Measurements from ENCODE around the gene STAT5B. TPM values are rescaled to one million over a fixed set of nuclear protein-coding genes. Genes with fewer than 3 reads are reported as not detected.

STAT5B gene
- total RNA-seq, 1 donor from 2014 or later, result 23.1 TPM

- Histone ChIP-seq H3K27ac (ENCODE audit: low read depth, low read length) (peak overlapping the region; percentile 71), H3K9me3 (ENCODE audit: insufficient read depth, low read depth, low read length) (no peaks in the 10 kb centered on the region), H4K20me1 (ENCODE audit: insufficient read depth, low read length) (peaks cover 51% of the 10 kb centered on the region), H3K4me3 (ENCODE audit: insufficient read depth, low read depth, low read length) (peak overlapping the region; percentile 96), H3K36me3 (ENCODE audit: insufficient read depth, low read length) (peaks cover 3% of the 10 kb centered on the region), H2AFZ (ENCODE audit: low read depth, low read length) (peak overlapping the region; percentile 61), H3K4me2 (ENCODE audit: low read length) (peak overlapping the region; percentile 95), H3K79me2 (ENCODE audit: insufficient read depth, low read length) (peaks cover 56% of the 10 kb centered on the region), H3K4me1 (ENCODE audit: insufficient read depth, low read length) (peaks cover 16% of the 10 kb centered on the region), H3K27me3 (ENCODE audit: insufficient read depth, low read length) (no peaks in the 10 kb centered on the region), H3K9ac (ENCODE audit: low read length) (peak overlapping the region; percentile 99)
- Mint-ChIP-seq H3K4me3 (ENCODE audit: unreplicated experiment) (peak overlapping the region; percentile 94), H3K4me1 (ENCODE audit: low read depth, unreplicated experiment) (peaks cover 6% of the 10 kb centered on the region), H3K27me3 (ENCODE audit: low read depth, unreplicated experiment) (no peaks in the 10 kb centered on the region), H3K9me3 (ENCODE audit: unreplicated experiment) (no peaks in the 10 kb centered on the region), H3K27ac (ENCODE audit: unreplicated experiment) (peak overlapping the region; percentile 87), H3K36me3 (ENCODE audit: low read depth, unreplicated experiment) (peaks cover 5% of the 10 kb centered on the region)
- TF ChIP-seq CTCF (IDR thresholded peaks at IDR 0.05; ENCODE audit: insufficient read depth, low read depth, low read length) (no peak), EZH2 (IDR thresholded peaks at IDR 0.05; ENCODE audit: insufficient read depth, low read length) (no peak)
- FAIRE-seq (peak; percentile 60), DNase-seq (ENCODE audit: low read depth) (peak; percentile 25)
Observed at GRCh38 chr17:42153919-42154742, 122.1 kb downstream of the STAT5B start.

Other genes starting within 250 kb of the STAT5B start
- gene C17orf113, start 225.8 kb downstream of the STAT5B start, total RNA-seq, result 0.19 and 0.23 TPM in 2 replicates
- 0.36 and 0.39 TPM in 2 replicates for gene ZNF385C, start 177.9 kb downstream of the STAT5B start, total RNA-seq
- 5.4 and 5.5 TPM in 2 replicates for gene DHX58, start 163.7 kb downstream of the STAT5B start, total RNA-seq
- gene KAT2A, start 155.0 kb downstream of the STAT5B start, total RNA-seq, result 23.6 and 25.5 TPM in 2 replicates
- gene HSPB9, start 153.6 kb downstream of the STAT5B start, total RNA-seq, result not detected in 2 replicates
- 201 and 209 TPM in 2 replicates for gene RAB5C, start 121.4 kb downstream of the STAT5B start, total RNA-seq
- not detected in 2 replicates for gene KCNH4, start 95.2 kb downstream of the STAT5B start, total RNA-seq
- not detected in 2 replicates for gene HCRT, start 90.9 kb downstream of the STAT5B start, total RNA-seq
- 0.26 and 0.64 TPM in 2 replicates for gene GHDC, start 81.9 kb downstream of the STAT5B start, total RNA-seq
- 0.77 and 1.9 TPM in 2 replicates for gene STAT5A, start 12.1 kb upstream of the STAT5B start, total RNA-seq
- gene STAT3, start 112.1 kb upstream of the STAT5B start, total RNA-seq, result 145 and 154 TPM in 2 replicates
- gene CAVIN1, start 146.9 kb upstream of the STAT5B start, total RNA-seq, result 602 and 644 TPM in 2 replicates
- gene ATP6V0A1, start 182.5 kb upstream of the STAT5B start, total RNA-seq, result 75.8 and 78.6 TPM in 2 replicates

Measured in astrocyte (in vitro differentiated cells and primary cell).